NOMO-1 treated with dmso at 0.1 percent for 144 hours (cell line): ENCODE measurements around the gene HAO2.

ENCODE experiments used
- DNase-seq: peaks from one replicate; lab custom pipeline; 2025; ENCODE audit not compliant: unreplicated experiment; lab: John Stamatoyannopoulos, UW

HAO2 gene

GRCh38 chr1:119431836-119432235 lies 63.3 kb downstream of the HAO2 start:
- DNase-seq = no peak

GRCh38 chr1:119435052-119435451 lies 66.5 kb downstream of the HAO2 start:
- DNase-seq = no peak

- no peak for DNase-seq
Observed at GRCh38 chr1:119438761-119439160, 70.2 kb downstream of the HAO2 start.

- DNase-seq = no peak
Observed at GRCh38 chr1:119440721-119441307, 72.2 kb downstream of the HAO2 start.

GRCh38 chr1:119442756-119443155 lies 74.2 kb downstream of the HAO2 start:
- DNase-seq = no peak
